Psoas muscle (tissue), 8 donors: ENCODE results near the gene HOXB9. TPM values are rescaled to one million over a fixed set of nuclear protein-coding genes. Genes with fewer than 3 reads are reported as not detected.

Experiments used
- ATAC-seq, 4 donors: fragments of 200-7000 bp; cut with Tn5 transposase; one replicate each; pipeline ENCODE4 v1.9.1; 2020; ENCODE audit warnings: moderate library complexity in 3 of 4, mild to moderate bottlenecking in 2 of 4
- DNase-seq, 2 donors: peaks; one replicate each; pipeline ENCODE4 v3.0.0-alpha.2; 2020
- H3K27ac ChIP-seq: fragments of 200-600 bp; one replicate; pipeline ENCODE4 v1.8.0; 2022
- H3K27me3 ChIP-seq, 3 donors: fragments of 200-600 bp in 1 of 3; one replicate each; pipeline versions ENCODE4 v1.6.1 to v1.8.0; 2013 to 2022; ENCODE audit warnings: low read length in 2 of 3, mild to moderate bottlenecking in 2 of 3, moderate library complexity in 1 of 3; ENCODE audit not compliant: insufficient read depth in 3 of 3
- H3K36me3 ChIP-seq, 2 donors: fragments of 200-600 bp in 1 of 2; one replicate each; pipeline versions ENCODE4 v1.6.1 to v1.8.0; 2013 to 2022; ENCODE audit warnings: low read depth in 1 of 2, mild to moderate bottlenecking in 1 of 2, moderate library complexity in 1 of 2; ENCODE audit not compliant: insufficient read depth in 1 of 2
- H3K4me1 ChIP-seq: fragments of 200-600 bp; one replicate; pipeline ENCODE4 v1.8.0; 2022
- H3K4me3 ChIP-seq: fragments of 200-600 bp; one replicate; pipeline ENCODE4 v1.8.0; 2022; ENCODE audit warnings: mild to moderate bottlenecking
- H3K9me3 ChIP-seq: fragments of 200-600 bp; one replicate; pipeline ENCODE4 v1.8.0; 2022
- WGBS, 3 donors: extraction: QIAGEN DNeasy Blood & Tissue Kit; methylation state at CpG; one replicate each; pipeline versions ENCODE4 v1.1.6 to v1.1.7; 2013; 5-methylcytosine and 5-hydroxymethylcytosine counted together
- intact Hi-C, 2 donors: fragments of 100-400 bp; cut with DNase I; formaldehyde crosslinking; loops; one replicate each; pipeline versions ENCODE4 v1.11.0 to v1.14.2; 2022
- polyA plus RNA-seq, 3 donors: library from polyadenylated mRNA; stranded (reverse); fragments of 200-250 nt; gene quantifications; one replicate each; pipeline ENCODE4 v1.2.3, GENCODE V29; 2013
- total RNA-seq, 4 donors: library from RNA; stranded (reverse); fragmentation: NEBNext Ultra II Directional in 2 of 4; extraction: Animal tissue kit (Norgen Biotek cat#: 25700) in 2 of 4; gene quantifications; one replicate each; pipeline versions ENCODE4 v1.2.1 to v1.2.4, GENCODE V29; 2021 to 2023
- TF ChIP-seq, protein P1 (sequence below): fragments of 200-600 bp; IDR thresholded peaks from one replicate; pipeline ENCODE4 v1.8.0; 2022; ENCODE audit warnings: antibody characterized with exemption
- donor health status: healthy with polysubstance abuse.
- donor health status: DM: no; HTN: no; CAD: no; lungs with moderate emphysema.
- donor health status: Bipolar disorder and iron deficiency.
- donor health status: healthy.
- donor health status: DM: yes; HTN: yes; CAD: no.
- donor health status: DM: no; HTN: no; CAD: no.
- donor health status: DM: no; HTN: no; CAD: no.
- donor health status: DM: yes; HTN: yes; CAD: no.

HOXB9 gene
- total and polyA plus RNA-seq, 7 donors = 0.01 to 0.10 (median 0.03) TPM; not detected in 4

GRCh38 chr17:48631693-48632578 is 5.8 kb upstream of the HOXB9 start:
- H3K4me3 ChIP-seq = no peak overlapping the region
- H3K36me3 ChIP-seq = no peaks in the 10 kb centered on the region
- no peaks in the 10 kb centered on the region for H3K4me1 ChIP-seq
- H3K27ac ChIP-seq = no peak overlapping the region
- intact Hi-C loops = no loop called here
- no peak for DNase-seq
- TF ChIP-seq, protein P1, sequence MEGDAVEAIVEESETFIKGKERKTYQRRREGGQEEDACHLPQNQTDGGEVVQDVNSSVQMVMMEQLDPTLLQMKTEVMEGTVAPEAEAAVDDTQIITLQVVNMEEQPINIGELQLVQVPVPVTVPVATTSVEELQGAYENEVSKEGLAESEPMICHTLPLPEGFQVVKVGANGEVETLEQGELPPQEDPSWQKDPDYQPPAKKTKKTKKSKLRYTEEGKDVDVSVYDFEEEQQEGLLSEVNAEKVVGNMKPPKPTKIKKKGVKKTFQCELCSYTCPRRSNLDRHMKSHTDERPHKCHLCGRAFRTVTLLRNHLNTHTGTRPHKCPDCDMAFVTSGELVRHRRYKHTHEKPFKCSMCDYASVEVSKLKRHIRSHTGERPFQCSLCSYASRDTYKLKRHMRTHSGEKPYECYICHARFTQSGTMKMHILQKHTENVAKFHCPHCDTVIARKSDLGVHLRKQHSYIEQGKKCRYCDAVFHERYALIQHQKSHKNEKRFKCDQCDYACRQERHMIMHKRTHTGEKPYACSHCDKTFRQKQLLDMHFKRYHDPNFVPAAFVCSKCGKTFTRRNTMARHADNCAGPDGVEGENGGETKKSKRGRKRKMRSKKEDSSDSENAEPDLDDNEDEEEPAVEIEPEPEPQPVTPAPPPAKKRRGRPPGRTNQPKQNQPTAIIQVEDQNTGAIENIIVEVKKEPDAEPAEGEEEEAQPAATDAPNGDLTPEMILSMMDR = no peak
- H3K9me3 ChIP-seq = no peaks in the 10 kb centered on the region
- ATAC-seq = no peak
- 38 to 52% (median 51%) methylated on average over 7 of the region's 7 CpGs for WGBS, 3 donors
- H3K27me3 ChIP-seq = peaks cover 14 to 99% (median 63%) of the 10 kb centered on the region in 3 donors

GRCh38 chr17:48630925-48631692 is 5.0 kb upstream of the HOXB9 start:
- ATAC-seq (no peak), DNase-seq (no peak)
- Histone ChIP-seq H3K4me3 (no peak overlapping the region), H3K4me1 (peaks cover 7% of the 10 kb centered on the region), H3K27ac (no peak overlapping the region), H3K27me3 (peaks cover 14 to 99% (median 64%) of the 10 kb centered on the region in 3 donors), H3K36me3 (no peaks in the 10 kb centered on the region), H3K9me3 (no peaks in the 10 kb centered on the region)
- WGBS, 3 donors = 37 to 54% (median 50%) methylated on average over 15 of the region's 15 CpGs
- TF ChIP-seq, protein P1 = no peak
- intact Hi-C loops = no loop called here

DNA sequence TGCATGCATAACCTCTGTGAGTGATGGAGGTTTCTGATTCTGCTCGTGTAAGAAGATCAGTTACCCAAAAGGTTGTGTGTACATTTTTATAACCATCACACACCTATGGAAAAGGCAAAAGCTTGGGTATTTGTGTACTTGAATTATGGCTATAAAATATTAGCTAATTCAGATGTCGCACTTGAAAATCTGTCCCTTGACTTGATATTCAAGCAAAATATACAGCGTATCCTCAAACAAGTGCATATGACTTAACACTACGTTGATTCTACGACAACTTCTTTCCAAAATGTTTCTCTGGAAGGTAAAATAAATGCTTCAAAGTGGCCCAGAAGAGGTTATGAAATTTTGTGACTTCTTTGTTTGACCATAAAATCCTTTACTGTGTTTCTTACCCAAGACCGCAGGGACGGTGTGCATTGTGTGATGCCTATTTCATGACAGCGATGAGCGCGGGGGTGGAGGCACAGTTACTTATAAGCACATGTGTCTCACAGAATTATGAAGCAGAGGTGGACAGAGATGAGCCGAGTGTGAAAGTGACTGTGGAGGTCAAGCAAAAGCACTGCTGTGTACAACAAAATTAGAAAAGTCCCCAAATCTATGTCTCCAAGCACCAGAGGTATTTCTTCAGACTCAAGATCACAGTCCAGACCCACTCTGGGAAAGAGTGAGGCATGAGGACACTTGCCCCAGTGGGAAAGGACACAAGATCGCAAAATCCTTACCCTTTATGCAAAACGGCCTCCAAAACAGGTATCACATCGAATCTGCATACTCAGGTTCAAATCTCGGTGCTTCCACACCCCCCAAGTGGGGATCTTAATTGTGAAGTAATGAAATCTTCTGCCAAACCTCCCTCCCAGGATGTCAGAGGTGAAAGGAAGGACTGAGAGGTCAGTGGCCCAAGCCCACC is 4.1 kb upstream of the HOXB9 start:
- TF ChIP-seq, protein P1 = no peak
- no peak overlapping the region for H3K27ac ChIP-seq
- H3K4me1 ChIP-seq = peaks cover 14% of the 10 kb centered on the region
- no peaks in the 10 kb centered on the region for H3K36me3 ChIP-seq
- no peak overlapping the region for H3K4me3 ChIP-seq
- intact Hi-C loops = no loop called here
- no peaks in the 10 kb centered on the region for H3K9me3 ChIP-seq
- 38 to 44% (median 43%) methylated on average over 15 of the region's 15 CpGs for WGBS, 3 donors
- no peak for DNase-seq
- no peak for ATAC-seq
- peaks cover 6 to 99% (median 64%) of the 10 kb centered on the region in 3 donors for H3K27me3 ChIP-seq

DNA sequence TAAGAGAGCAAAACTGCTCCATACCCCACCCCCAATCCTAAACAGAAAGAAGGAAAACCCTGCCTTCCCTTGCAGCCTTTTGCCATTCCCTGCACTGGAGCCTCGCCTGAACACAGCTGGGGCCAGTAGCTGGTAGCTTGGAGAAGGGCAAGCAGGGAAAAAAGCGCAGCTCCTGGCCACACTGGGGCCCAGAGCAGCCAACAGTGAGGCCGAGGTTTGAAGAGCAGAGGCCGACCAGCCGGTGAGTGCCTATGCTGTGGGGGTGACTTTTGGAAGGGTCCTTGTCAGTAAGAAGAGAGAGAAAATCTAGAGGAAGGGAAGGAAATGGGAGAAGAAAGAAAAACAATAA is 3.2 kb upstream of the HOXB9 start:
- ATAC-seq (no peak), DNase-seq (no peak)
- peaks cover 3 to 99% (median 65%) of the 10 kb centered on the region in 3 donors for H3K27me3 ChIP-seq
- H3K4me1 ChIP-seq = peaks cover 20% of the 10 kb centered on the region
- H3K9me3 ChIP-seq = no peaks in the 10 kb centered on the region
- WGBS, 3 donors = 33 to 37% (median 37%) methylated on average over 5 of the region's 5 CpGs
- no peak overlapping the region for H3K27ac ChIP-seq
- TF ChIP-seq, protein P1 = no peak
- no peaks in the 10 kb centered on the region for H3K36me3 ChIP-seq
- intact Hi-C loops = no loop called here
- no peak overlapping the region for H3K4me3 ChIP-seq
